HFFc6 (cell line): Measurements from ENCODE around the gene TP63. TPM values are rescaled to one million over a fixed set of nuclear protein-coding genes. Genes with fewer than 3 reads are reported as not detected.

ENCODE experiments used
- DNase-seq: peaks from one replicate; pipeline ENCODE4 v3.0.0-alpha.2; 2018
- H3K27ac Mint-ChIP-seq: 2 replicates; pipeline ENCODE4 v1.8.0; 2020; ENCODE audit warnings: mild to moderate bottlenecking, mixed read lengths
- H3K27me3 Mint-ChIP-seq: 2 replicates; pipeline ENCODE4 v1.8.0; 2021; ENCODE audit warnings: mild to moderate bottlenecking, moderate library complexity, mixed read lengths; ENCODE audit not compliant: insufficient read depth
- H3K36me3 Mint-ChIP-seq: 2 replicates; pipeline ENCODE4 v1.8.0; 2021; ENCODE audit warnings: low read depth, mixed read lengths
- H3K4me1 Mint-ChIP-seq: 2 replicates; pipeline ENCODE4 v1.8.0; 2020; ENCODE audit warnings: low read depth, mixed read lengths
- H3K4me3 Mint-ChIP-seq: 2 replicates; pipeline ENCODE4 v1.8.0; 2020; ENCODE audit warnings: mild to moderate bottlenecking, moderate library complexity, mixed read lengths
- H3K9me3 Mint-ChIP-seq: 2 replicates; pipeline ENCODE4 v1.8.0; 2020; ENCODE audit warnings: mild to moderate bottlenecking, mixed read lengths
- total RNA-seq, 6 experiments: library from RNA; stranded (reverse); fragmentation: NEBNext Ultra II Directional; extraction: Animal tissue kit (Norgen Biotek cat#: 25700); gene quantifications; 2 replicates in 1 of 6; 3 replicates in 5 of 6; pipeline ENCODE4 v1.2.3, GENCODE V29; 2021
- TF ChIP-seq, protein P1 (sequence below): fragments of 200-600 bp; sonication (generic); IDR thresholded peaks from 2 replicates; pipeline ENCODE4 v1.5.0; 2021; ENCODE audit warnings: antibody characterized with exemption, mild to moderate bottlenecking

TP63 gene
- total RNA-seq, 6 experiments from 2014 or later: not detected

DNA sequence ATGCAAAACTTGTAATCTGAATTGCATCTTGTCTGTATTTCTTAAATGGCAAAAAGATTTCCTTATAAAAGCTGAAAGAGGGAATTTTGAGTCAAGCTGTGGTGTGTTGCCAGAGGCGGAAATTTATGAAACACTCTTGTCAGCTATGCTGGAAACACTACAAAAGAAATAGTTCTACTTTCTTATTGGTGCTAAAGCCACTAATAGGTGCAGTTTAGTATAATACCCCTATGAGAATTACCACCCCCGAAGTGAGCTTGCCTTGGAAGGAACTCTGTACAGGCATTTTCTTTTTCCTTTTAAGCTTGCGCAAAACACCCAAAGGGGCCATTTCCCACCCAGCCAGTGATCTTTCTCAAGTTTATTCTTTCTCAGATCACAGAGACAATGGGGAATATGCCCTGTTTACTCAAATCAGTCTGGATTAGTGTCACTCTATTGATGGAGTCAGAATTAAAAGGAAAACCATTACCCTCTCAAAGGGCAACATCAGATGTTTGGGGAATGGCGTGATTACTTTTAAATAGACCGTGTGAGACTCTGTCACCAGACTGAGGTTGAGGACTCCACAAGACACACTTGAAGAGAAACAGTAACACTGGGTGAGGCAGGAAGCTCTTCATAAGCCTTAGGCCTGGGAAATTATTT lies 166.0 kb downstream of the TP63 start:
- Mint-ChIP-seq H3K4me1 (no peaks in the 10 kb centered on the region), H3K9me3 (no peaks in the 10 kb centered on the region), H3K27ac (no peak overlapping the region), H3K36me3 (no peaks in the 10 kb centered on the region), H3K27me3 (peaks cover 3% of the 10 kb centered on the region; the same call in 1 of the 2 replicates), H3K4me3 (no peak overlapping the region)
- TF ChIP-seq, protein P1, sequence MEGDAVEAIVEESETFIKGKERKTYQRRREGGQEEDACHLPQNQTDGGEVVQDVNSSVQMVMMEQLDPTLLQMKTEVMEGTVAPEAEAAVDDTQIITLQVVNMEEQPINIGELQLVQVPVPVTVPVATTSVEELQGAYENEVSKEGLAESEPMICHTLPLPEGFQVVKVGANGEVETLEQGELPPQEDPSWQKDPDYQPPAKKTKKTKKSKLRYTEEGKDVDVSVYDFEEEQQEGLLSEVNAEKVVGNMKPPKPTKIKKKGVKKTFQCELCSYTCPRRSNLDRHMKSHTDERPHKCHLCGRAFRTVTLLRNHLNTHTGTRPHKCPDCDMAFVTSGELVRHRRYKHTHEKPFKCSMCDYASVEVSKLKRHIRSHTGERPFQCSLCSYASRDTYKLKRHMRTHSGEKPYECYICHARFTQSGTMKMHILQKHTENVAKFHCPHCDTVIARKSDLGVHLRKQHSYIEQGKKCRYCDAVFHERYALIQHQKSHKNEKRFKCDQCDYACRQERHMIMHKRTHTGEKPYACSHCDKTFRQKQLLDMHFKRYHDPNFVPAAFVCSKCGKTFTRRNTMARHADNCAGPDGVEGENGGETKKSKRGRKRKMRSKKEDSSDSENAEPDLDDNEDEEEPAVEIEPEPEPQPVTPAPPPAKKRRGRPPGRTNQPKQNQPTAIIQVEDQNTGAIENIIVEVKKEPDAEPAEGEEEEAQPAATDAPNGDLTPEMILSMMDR: no peak
- no peak for DNase-seq

DNA sequence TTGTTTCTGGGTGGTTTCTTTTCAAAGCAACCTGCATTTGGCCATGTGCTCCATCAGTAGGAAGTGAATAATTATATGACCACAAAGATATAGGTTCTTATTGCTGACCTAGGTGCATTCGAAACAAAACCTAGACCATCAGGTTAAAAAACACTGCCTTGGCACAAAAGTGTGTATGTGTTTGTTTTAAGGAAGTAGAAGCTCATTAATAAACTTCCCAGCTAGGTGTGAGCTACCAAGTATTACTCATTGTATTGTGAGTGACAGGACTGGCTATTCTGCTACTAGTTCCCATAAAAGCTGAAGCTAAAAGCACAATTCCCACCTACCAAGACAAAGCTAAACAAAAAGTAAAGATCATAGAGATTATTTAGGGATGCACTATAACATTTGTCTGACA lies 168.2 kb downstream of the TP63 start:
- TF ChIP-seq, protein P1: no peak
- DNase-seq: no peak
- Mint-ChIP-seq H3K4me1 (no peaks in the 10 kb centered on the region), H3K9me3 (no peaks in the 10 kb centered on the region), H3K36me3 (no peaks in the 10 kb centered on the region), H3K27ac (no peak overlapping the region), H3K27me3 (peaks cover 3% of the 10 kb centered on the region; the same call in 1 of the 2 replicates), H3K4me3 (no peak overlapping the region)

- Mint-ChIP-seq H3K4me1 (no peaks in the 10 kb centered on the region), H3K4me3 (no peak overlapping the region), H3K36me3 (no peaks in the 10 kb centered on the region), H3K9me3 (no peaks in the 10 kb centered on the region), H3K27ac (no peak overlapping the region), H3K27me3 (peaks cover 7% of the 10 kb centered on the region; the same call in 1 of the 2 replicates)
- TF ChIP-seq, protein P1: no peak
- no peak for DNase-seq
Observed at GRCh38 chr3:189800436-189800835, 169.2 kb downstream of the TP63 start.

DNA sequence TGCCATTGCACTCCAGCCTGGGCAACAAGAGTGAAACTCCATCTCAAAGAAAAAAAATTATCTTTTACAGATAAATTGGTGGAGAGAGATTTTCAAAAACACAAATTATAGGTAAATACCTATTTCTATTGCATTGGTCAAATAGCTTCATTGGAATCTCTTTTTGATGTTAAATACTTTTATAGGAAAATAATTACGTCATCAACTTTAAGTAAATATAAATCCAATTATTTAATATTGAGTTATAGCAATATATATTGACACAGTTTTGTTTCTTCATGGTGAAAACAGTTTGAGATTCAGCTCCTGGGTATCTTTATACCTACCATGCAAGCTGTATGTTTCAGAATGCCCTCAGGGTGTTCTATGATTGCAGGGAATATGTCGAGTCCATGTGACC lies 172.1 kb downstream of the TP63 start:
- Mint-ChIP-seq H3K27me3 (peaks cover 15% of the 10 kb centered on the region), H3K4me3 (no peak overlapping the region), H3K9me3 (no peaks in the 10 kb centered on the region), H3K4me1 (no peaks in the 10 kb centered on the region), H3K27ac (no peak overlapping the region), H3K36me3 (no peaks in the 10 kb centered on the region)
- DNase-seq: no peak
- TF ChIP-seq, protein P1: no peak

DNA sequence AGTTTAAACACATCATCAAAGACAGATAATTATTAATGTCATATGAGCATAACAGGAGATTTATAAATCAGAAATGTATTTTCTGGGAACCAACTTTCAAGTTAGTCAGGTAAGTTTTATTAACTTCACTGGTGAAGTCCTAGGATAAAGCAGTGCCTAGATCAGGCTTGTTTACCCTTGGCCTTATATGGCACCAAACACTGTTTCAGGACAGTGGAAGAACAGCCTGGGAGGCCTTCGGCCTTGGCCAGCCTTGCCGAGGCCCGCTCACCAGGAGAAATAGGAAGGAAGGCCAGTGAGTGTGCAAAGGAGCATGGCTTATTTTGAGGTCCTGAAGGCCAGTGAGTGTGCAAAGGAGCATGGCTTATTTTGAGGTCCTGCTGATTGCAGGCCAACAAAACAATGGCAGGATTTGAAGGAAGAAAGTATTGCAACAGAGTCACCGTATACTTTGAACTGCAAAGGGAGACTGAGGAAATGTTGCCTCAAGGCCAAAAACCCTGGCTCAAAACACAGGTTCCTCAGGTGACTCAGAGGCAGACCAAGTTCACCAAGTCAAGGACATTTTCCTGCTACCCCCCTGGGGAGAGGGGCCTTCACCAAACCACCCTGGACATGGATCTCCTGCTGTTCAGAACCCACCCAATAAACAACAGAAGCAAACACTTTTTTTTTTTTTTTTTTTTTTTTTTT lies 174.3 kb downstream of the TP63 start:
- Mint-ChIP-seq H3K36me3 (no peaks in the 10 kb centered on the region), H3K9me3 (no peaks in the 10 kb centered on the region), H3K4me3 (no peak overlapping the region), H3K4me1 (no peaks in the 10 kb centered on the region), H3K27ac (no peak overlapping the region), H3K27me3 (peaks cover 18% of the 10 kb centered on the region)
- TF ChIP-seq, protein P1: no peak
- no peak for DNase-seq
